ENCODE measurements around the gene CD244. TPM values are rescaled to one million over a fixed set of nuclear protein-coding genes. Genes with fewer than 3 reads are reported as not detected.
"Not testable (repeated sequence)": the region's sequence is repeated elsewhere in the genome, so short reads cannot be mapped to it uniquely, and the experiment has no call there.

The CD244 gene
- total RNA-seq, 1 experiment from 2014 or later = not detected

GRCh38 chr1:160880216-160880615, 17.5 kb upstream of the CD244 start:
- Mint-ChIP-seq H3K36me3 (ENCODE audit: insufficient read depth, unreplicated experiment) (no peaks in the 10 kb centered on the region), H3K27ac (ENCODE audit: unreplicated experiment) (no peak overlapping the region), H3K4me3 (ENCODE audit: low read depth, unreplicated experiment) (no peak overlapping the region), H3K9me3 (ENCODE audit: low read depth, unreplicated experiment) (peaks cover 3% of the 10 kb centered on the region), H3K27me3 (ENCODE audit: unreplicated experiment) (peaks cover 34% of the 10 kb centered on the region), H3K4me1 (ENCODE audit: low read depth, unreplicated experiment) (peaks cover 13% of the 10 kb centered on the region)
- CTCF ChIA-PET = no interaction called here
- intact Hi-C loops (cut with micrococcal nuclease; ENCODE audit: unreplicated experiment) = loop anchor here (5.0 kb wide), 1 partner anchor 43 kb away; no protein-coding TSS in a partner anchor
- DNase-seq = no peak
- no TSS peak for BruUV-seq (replicated peaks)
- TF ChIP-seq CTCF (IDR thresholded peaks at IDR 0.05; ENCODE audit: unreplicated experiment) = no peak

GRCh38 chr1:160879056-160879455, 16.4 kb upstream of the CD244 start:
- H3K4me1 Mint-ChIP-seq (ENCODE audit: low read depth, unreplicated experiment) = peaks cover 17% of the 10 kb centered on the region
- intact Hi-C loops (cut with micrococcal nuclease; ENCODE audit: unreplicated experiment) = no loop called here
- CTCF ChIA-PET = interaction anchor here (0.6 kb wide), 1 partner anchor 8 kb away, joined by 4 read pairs; no protein-coding TSS in a partner anchor
- peaks cover 34% of the 10 kb centered on the region for H3K27me3 Mint-ChIP-seq (ENCODE audit: unreplicated experiment)
- DNase-seq = no peak
- no peak overlapping the region for H3K4me3 Mint-ChIP-seq (ENCODE audit: low read depth, unreplicated experiment)
- peaks cover 3% of the 10 kb centered on the region for H3K9me3 Mint-ChIP-seq (ENCODE audit: low read depth, unreplicated experiment)
- H3K27ac Mint-ChIP-seq (ENCODE audit: unreplicated experiment) = no peak overlapping the region
- TF ChIP-seq CTCF (IDR thresholded peaks at IDR 0.05; ENCODE audit: unreplicated experiment) = no peak
- no TSS peak for BruUV-seq (replicated peaks)
- H3K36me3 Mint-ChIP-seq (ENCODE audit: insufficient read depth, unreplicated experiment) = no peaks in the 10 kb centered on the region

GRCh38 chr1:160877221-160877620, 14.5 kb upstream of the CD244 start:
- no peak overlapping the region for H3K4me3 Mint-ChIP-seq (ENCODE audit: low read depth, unreplicated experiment)

GRCh38 chr1:160876311-160876710, 13.6 kb upstream of the CD244 start:
- no peak for DNase-seq
- H3K4me3 Mint-ChIP-seq (ENCODE audit: low read depth, unreplicated experiment) = no peak overlapping the region
- intact Hi-C loops (cut with micrococcal nuclease; ENCODE audit: unreplicated experiment) = no loop called here
- H3K4me1 Mint-ChIP-seq (ENCODE audit: low read depth, unreplicated experiment) = peaks cover 17% of the 10 kb centered on the region
- H3K36me3 Mint-ChIP-seq (ENCODE audit: insufficient read depth, unreplicated experiment) = no peaks in the 10 kb centered on the region
- H3K9me3 Mint-ChIP-seq (ENCODE audit: low read depth, unreplicated experiment) = peaks cover 3% of the 10 kb centered on the region
- no peak overlapping the region for H3K27ac Mint-ChIP-seq (ENCODE audit: unreplicated experiment)
- BruUV-seq (replicated peaks) = no TSS peak
- no peak for TF ChIP-seq CTCF (IDR thresholded peaks at IDR 0.05; ENCODE audit: unreplicated experiment)
- peaks cover 33% of the 10 kb centered on the region for H3K27me3 Mint-ChIP-seq (ENCODE audit: unreplicated experiment)
- CTCF ChIA-PET = no interaction called here

More at GRCh38 chr1:160877221-160877620, 14.5 kb upstream of the CD244 start:
- no TSS peak for BruUV-seq (replicated peaks)
- Mint-ChIP-seq H3K27ac (ENCODE audit: unreplicated experiment) (no peak overlapping the region), H3K36me3 (ENCODE audit: insufficient read depth, unreplicated experiment) (no peaks in the 10 kb centered on the region), H3K27me3 (ENCODE audit: unreplicated experiment) (peaks cover 34% of the 10 kb centered on the region), H3K9me3 (ENCODE audit: low read depth, unreplicated experiment) (peaks cover 3% of the 10 kb centered on the region), H3K4me1 (ENCODE audit: low read depth, unreplicated experiment) (peaks cover 17% of the 10 kb centered on the region)
- intact Hi-C loops (cut with micrococcal nuclease; ENCODE audit: unreplicated experiment) = no loop called here
- no peak for TF ChIP-seq CTCF (IDR thresholded peaks at IDR 0.05; ENCODE audit: unreplicated experiment)
- CTCF ChIA-PET = interaction anchor here (0.6 kb wide), 1 partner anchor 37 kb away, joined by 4 read pairs; no protein-coding TSS in a partner anchor
- no peak for DNase-seq

GRCh38 chr1:160875591-160875990, 12.9 kb upstream of the CD244 start:
- H3K9me3 Mint-ChIP-seq (ENCODE audit: low read depth, unreplicated experiment); BruUV-seq (replicated peaks); CTCF ChIA-PET; H3K36me3 Mint-ChIP-seq (ENCODE audit: insufficient read depth, unreplicated experiment); H3K27ac Mint-ChIP-seq (ENCODE audit: unreplicated experiment); intact Hi-C loops (cut with micrococcal nuclease; ENCODE audit: unreplicated experiment); DNase-seq; H3K4me3 Mint-ChIP-seq (ENCODE audit: low read depth, unreplicated experiment): not testable (repeated sequence)
- H3K27me3 Mint-ChIP-seq (ENCODE audit: unreplicated experiment) = peaks cover 25% of the 10 kb centered on the region
- H3K4me1 Mint-ChIP-seq (ENCODE audit: low read depth, unreplicated experiment) = peaks cover 17% of the 10 kb centered on the region
